ENCODE data around the gene ITGAL. TPM values are rescaled to one million over a fixed set of nuclear protein-coding genes. Genes with fewer than 3 reads are reported as not detected.
A peak's percentile ranks its signal among the peaks of the same experiment; 100 is the strongest.

Gene ITGAL
- total and polyA plus RNA-seq, 2 of the 13 experiments (the other 11 are each of a cell fraction or from before 2014, with no cell fraction given), result 0.86 to 1.2 TPM

DNA sequence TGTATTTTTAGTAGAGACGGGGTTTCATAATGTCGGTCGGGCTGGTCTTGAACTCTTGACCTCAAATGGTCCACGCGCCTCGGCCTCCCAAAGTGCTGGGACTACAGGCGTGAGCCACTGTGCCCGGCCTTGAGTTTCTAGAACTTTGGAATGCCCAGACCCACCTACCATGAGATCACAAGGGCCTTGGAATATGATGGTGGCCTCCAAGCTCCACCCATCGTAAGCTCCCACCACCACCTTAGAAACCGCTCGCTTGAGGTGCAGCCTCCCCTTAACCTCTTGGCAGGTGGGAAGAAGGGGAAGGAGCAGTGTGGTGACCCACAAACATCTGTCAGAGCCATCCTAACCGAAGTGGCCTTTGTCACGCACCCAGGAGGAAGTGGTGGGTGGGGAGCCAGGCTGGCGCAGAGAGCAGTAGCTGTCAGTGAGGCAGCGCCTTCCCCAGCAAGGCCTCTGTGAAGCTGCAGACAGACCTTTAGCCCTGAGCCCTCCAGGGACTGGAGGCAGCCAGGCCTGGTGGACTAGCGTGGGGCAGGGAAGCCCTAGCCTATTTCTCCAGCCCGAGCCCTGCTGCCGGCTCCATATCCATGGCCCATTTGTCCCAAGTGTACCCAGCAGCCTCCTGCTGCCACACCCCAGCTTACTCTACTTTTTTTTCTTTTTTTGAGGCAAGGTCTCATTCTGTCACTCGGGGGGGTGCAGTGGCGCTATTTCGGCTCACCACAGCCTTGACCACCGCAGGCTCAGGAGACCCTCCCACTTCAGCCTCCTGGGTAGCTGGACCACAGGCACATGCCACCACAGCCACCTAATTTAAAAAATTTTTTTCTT, 13.8 kb upstream of the ITGAL start (continued):
- TF ChIP-seq, protein P1, sequence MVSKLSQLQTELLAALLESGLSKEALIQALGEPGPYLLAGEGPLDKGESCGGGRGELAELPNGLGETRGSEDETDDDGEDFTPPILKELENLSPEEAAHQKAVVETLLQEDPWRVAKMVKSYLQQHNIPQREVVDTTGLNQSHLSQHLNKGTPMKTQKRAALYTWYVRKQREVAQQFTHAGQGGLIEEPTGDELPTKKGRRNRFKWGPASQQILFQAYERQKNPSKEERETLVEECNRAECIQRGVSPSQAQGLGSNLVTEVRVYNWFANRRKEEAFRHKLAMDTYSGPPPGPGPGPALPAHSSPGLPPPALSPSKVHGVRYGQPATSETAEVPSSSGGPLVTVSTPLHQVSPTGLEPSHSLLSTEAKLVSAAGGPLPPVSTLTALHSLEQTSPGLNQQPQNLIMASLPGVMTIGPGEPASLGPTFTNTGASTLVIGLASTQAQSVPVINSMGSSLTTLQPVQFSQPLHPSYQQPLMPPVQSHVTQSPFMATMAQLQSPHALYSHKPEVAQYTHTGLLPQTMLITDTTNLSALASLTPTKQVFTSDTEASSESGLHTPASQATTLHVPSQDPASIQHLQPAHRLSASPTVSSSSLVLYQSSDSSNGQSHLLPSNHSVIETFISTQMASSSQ (IDR thresholded peaks at IDR 0.05; ENCODE audit: low read depth), result no peak
- TF ChIP-seq, protein P1 (CRISPR knock-in tag; IDR thresholded peaks at IDR 0.05; ENCODE audit: borderline replicate concordance), result peak; percentile 35; the same call in 1 of the 2 replicates
- 0 out of 2 replicates have a peak, but pooled peaks have one; percentile 26 for TF ChIP-seq NR2C2 (CRISPR knock-in tag; IDR thresholded peaks at IDR 0.05; ENCODE audit: borderline replicate concordance)
- TF ChIP-seq, protein P2, sequence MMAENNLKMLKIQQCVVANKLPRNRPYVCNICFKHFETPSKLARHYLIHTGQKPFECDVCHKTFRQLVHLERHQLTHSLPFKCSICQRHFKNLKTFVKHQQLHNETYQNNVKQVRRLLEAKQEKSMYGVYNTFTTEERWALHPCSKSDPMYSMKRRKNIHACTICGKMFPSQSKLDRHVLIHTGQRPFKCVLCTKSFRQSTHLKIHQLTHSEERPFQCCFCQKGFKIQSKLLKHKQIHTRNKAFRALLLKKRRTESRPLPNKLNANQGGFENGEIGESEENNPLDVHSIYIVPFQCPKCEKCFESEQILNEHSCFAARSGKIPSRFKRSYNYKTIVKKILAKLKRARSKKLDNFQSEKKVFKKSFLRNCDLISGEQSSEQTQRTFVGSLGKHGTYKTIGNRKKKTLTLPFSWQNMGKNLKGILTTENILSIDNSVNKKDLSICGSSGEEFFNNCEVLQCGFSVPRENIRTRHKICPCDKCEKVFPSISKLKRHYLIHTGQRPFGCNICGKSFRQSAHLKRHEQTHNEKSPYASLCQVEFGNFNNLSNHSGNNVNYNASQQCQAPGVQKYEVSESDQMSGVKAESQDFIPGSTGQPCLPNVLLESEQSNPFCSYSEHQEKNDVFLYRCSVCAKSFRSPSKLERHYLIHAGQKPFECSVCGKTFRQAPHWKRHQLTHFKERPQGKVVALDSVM (CRISPR knock-in tag; IDR thresholded peaks at IDR 0.05), result peak; percentile 82
- TF ChIP-seq ZKSCAN1 (IDR thresholded peaks at IDR 0.05; ENCODE audit: low read length), result no peak
- peak; percentile 43; the same call in 1 of the 2 replicates for TF ChIP-seq THAP11 (CRISPR knock-in tag; IDR thresholded peaks at IDR 0.05)
- TF ChIP-seq, protein P3, sequence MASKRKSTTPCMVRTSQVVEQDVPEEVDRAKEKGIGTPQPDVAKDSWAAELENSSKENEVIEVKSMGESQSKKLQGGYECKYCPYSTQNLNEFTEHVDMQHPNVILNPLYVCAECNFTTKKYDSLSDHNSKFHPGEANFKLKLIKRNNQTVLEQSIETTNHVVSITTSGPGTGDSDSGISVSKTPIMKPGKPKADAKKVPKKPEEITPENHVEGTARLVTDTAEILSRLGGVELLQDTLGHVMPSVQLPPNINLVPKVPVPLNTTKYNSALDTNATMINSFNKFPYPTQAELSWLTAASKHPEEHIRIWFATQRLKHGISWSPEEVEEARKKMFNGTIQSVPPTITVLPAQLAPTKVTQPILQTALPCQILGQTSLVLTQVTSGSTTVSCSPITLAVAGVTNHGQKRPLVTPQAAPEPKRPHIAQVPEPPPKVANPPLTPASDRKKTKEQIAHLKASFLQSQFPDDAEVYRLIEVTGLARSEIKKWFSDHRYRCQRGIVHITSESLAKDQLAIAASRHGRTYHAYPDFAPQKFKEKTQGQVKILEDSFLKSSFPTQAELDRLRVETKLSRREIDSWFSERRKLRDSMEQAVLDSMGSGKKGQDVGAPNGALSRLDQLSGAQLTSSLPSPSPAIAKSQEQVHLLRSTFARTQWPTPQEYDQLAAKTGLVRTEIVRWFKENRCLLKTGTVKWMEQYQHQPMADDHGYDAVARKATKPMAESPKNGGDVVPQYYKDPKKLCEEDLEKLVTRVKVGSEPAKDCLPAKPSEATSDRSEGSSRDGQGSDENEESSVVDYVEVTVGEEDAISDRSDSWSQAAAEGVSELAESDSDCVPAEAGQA (IDR thresholded peaks at IDR 0.05; ENCODE audit: low read depth), result 0 out of 2 replicates have a peak, but pooled peaks have one; percentile 54
- TF ChIP-seq, protein P3 (CRISPR knock-in tag; IDR thresholded peaks at IDR 0.05; ENCODE audit: borderline replicate concordance), result no peak
- TF ChIP-seq, protein P4, sequence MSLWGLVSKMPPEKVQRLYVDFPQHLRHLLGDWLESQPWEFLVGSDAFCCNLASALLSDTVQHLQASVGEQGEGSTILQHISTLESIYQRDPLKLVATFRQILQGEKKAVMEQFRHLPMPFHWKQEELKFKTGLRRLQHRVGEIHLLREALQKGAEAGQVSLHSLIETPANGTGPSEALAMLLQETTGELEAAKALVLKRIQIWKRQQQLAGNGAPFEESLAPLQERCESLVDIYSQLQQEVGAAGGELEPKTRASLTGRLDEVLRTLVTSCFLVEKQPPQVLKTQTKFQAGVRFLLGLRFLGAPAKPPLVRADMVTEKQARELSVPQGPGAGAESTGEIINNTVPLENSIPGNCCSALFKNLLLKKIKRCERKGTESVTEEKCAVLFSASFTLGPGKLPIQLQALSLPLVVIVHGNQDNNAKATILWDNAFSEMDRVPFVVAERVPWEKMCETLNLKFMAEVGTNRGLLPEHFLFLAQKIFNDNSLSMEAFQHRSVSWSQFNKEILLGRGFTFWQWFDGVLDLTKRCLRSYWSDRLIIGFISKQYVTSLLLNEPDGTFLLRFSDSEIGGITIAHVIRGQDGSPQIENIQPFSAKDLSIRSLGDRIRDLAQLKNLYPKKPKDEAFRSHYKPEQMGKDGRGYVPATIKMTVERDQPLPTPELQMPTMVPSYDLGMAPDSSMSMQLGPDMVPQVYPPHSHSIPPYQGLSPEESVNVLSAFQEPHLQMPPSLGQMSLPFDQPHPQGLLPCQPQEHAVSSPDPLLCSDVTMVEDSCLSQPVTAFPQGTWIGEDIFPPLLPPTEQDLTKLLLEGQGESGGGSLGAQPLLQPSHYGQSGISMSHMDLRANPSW (CRISPR knock-in tag; IDR thresholded peaks at IDR 0.05; ENCODE audit: borderline replicate concordance), result peak; percentile 83; the same call in 1 of the 2 replicates
- 0 out of 2 replicates have a peak, but pooled peaks have one; percentile 26 for TF ChIP-seq ZZZ3 (CRISPR knock-in tag; IDR thresholded peaks at IDR 0.05; ENCODE audit: borderline replicate concordance)
- TF ChIP-seq NCOA5 (CRISPR knock-in tag; IDR thresholded peaks at IDR 0.05), result no peak
- peak; percentile 69; the same call in 1 of the 2 replicates for TF ChIP-seq DPF2 (CRISPR knock-in tag; IDR thresholded peaks at IDR 0.05; ENCODE audit: borderline replicate concordance, low read depth)
